ENCODE data around the gene TGFBR2.

TGFBR2 gene

GRCh38 chr3:30728143-30728542 is 121.7 kb downstream of the TGFBR2 start:
- DNase-seq (ENCODE audit: low spot score): no peak
- in situ Hi-C loops (cut with MboI; ENCODE audit: low sequenced_read_pairs, unreplicated experiment): no loop called here
- no peak for TF ChIP-seq CTCF (IDR thresholded peaks at IDR 0.05; ENCODE audit: borderline replicate concordance, control extremely low read depth, extremely low read depth, insufficient read depth, missing control alignments)

- in situ Hi-C loops (cut with MboI; ENCODE audit: low sequenced_read_pairs, unreplicated experiment): no loop called here
- no peak for TF ChIP-seq CTCF (IDR thresholded peaks at IDR 0.05; ENCODE audit: borderline replicate concordance, control extremely low read depth, extremely low read depth, insufficient read depth, missing control alignments)
- no peak for DNase-seq (ENCODE audit: low spot score)
Measured at GRCh38 chr3:30729512-30729911, 123.1 kb downstream of the TGFBR2 start.

GRCh38 chr3:30729936-30730335 is 123.5 kb downstream of the TGFBR2 start:
- in situ Hi-C loops (cut with MboI; ENCODE audit: low sequenced_read_pairs, unreplicated experiment): no loop called here
- no peak for DNase-seq (ENCODE audit: low spot score)
- no peak for TF ChIP-seq CTCF (IDR thresholded peaks at IDR 0.05; ENCODE audit: borderline replicate concordance, control extremely low read depth, extremely low read depth, insufficient read depth, missing control alignments)

GRCh38 chr3:30730967-30731366 is 124.6 kb downstream of the TGFBR2 start:
- no peak for DNase-seq (ENCODE audit: low spot score)
- TF ChIP-seq CTCF (IDR thresholded peaks at IDR 0.05; ENCODE audit: borderline replicate concordance, control extremely low read depth, extremely low read depth, insufficient read depth, missing control alignments): no peak
- in situ Hi-C loops (cut with MboI; ENCODE audit: low sequenced_read_pairs, unreplicated experiment): no loop called here

- TF ChIP-seq CTCF (IDR thresholded peaks at IDR 0.05; ENCODE audit: borderline replicate concordance, control extremely low read depth, extremely low read depth, insufficient read depth, missing control alignments): no peak
- in situ Hi-C loops (cut with MboI; ENCODE audit: low sequenced_read_pairs, unreplicated experiment): no loop called here
- no peak for DNase-seq (ENCODE audit: low spot score)
Measured at GRCh38 chr3:30733209-30733608, 126.8 kb downstream of the TGFBR2 start.

GRCh38 chr3:30733696-30734095 is 127.3 kb downstream of the TGFBR2 start:
- no peak for DNase-seq (ENCODE audit: low spot score)
- TF ChIP-seq CTCF (IDR thresholded peaks at IDR 0.05; ENCODE audit: borderline replicate concordance, control extremely low read depth, extremely low read depth, insufficient read depth, missing control alignments): no peak

More at GRCh38 chr3:30733696-30734095, 127.3 kb downstream of the TGFBR2 start:
- in situ Hi-C loops (cut with MboI; ENCODE audit: low sequenced_read_pairs, unreplicated experiment): no loop called here

Data from GM13976 (cell line).